GM12878 (cell line): ENCODE measurements around the gene SHB.

Experiments used
- MEF2A ChIP-seq: IDR thresholded peaks from 2 replicates; pipeline ENCODE4 v1.6.1; 2011; ENCODE audit warnings: low read depth, mild to moderate bottlenecking, low read length, moderate library complexity; ENCODE audit not compliant: insufficient read depth
- TF ChIP-seq, protein P1 (sequence below): IDR thresholded peaks from 2 replicates; pipeline ENCODE4 v1.6.1; 2012; ENCODE audit warnings: low read depth, low read length, improper control_type of control experiment
- TF ChIP-seq, protein P2 (sequence below), 3 experiments: IDR thresholded peaks in 2 of 3; conservative IDR thresholded peaks in 1 of 3; 2 replicates each; pipeline ENCODE4 v1.5.1; 2011; ENCODE audit warnings: low read depth in 3 of 3, low read length in 3 of 3, mild to moderate bottlenecking in 3 of 3, control low read depth in 2 of 3, moderate library complexity in 2 of 3, inconsistent platforms in 1 of 3, mixed read lengths in 1 of 3; ENCODE audit not compliant: control insufficient read depth in 2 of 3, insufficient read depth in 1 of 3; ENCODE audit errors: extremely low read depth in 1 of 3

DNA sequence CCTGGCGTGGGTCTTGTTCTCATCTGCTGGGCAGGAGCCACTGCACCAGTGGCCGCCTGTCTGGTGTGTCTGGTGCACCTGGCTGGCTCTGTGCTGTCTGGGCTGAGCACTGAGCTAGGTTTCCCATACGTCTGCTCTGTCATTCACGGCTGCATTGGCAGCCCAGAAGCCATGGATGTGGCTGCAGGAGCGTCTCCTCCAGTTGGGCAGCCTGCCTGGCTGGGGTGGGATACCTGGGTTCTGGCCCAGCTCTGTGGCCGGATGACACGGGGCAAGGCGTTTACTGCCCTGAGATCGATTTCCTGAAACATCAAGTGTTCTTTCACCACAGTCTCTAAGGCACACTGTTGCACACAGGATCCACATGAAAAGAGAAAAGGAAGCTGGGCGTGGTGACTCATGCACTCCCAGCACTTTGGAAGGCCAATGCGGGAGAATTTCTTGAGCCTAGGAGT, 139.6 kb downstream of the SHB start:
- no peak for TF ChIP-seq MEF2A
- TF ChIP-seq, protein P1, sequence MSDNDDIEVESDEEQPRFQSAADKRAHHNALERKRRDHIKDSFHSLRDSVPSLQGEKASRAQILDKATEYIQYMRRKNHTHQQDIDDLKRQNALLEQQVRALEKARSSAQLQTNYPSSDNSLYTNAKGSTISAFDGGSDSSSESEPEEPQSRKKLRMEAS, result no peak
- TF ChIP-seq, protein P2, sequence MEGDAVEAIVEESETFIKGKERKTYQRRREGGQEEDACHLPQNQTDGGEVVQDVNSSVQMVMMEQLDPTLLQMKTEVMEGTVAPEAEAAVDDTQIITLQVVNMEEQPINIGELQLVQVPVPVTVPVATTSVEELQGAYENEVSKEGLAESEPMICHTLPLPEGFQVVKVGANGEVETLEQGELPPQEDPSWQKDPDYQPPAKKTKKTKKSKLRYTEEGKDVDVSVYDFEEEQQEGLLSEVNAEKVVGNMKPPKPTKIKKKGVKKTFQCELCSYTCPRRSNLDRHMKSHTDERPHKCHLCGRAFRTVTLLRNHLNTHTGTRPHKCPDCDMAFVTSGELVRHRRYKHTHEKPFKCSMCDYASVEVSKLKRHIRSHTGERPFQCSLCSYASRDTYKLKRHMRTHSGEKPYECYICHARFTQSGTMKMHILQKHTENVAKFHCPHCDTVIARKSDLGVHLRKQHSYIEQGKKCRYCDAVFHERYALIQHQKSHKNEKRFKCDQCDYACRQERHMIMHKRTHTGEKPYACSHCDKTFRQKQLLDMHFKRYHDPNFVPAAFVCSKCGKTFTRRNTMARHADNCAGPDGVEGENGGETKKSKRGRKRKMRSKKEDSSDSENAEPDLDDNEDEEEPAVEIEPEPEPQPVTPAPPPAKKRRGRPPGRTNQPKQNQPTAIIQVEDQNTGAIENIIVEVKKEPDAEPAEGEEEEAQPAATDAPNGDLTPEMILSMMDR (IDR thresholded peaks at IDR 0.05 in 2 of 3, conservative IDR thresholded peaks at IDR 0.05 in 1 of 3; ENCODE audit: control insufficient read depth in 2 of 3, extremely low read depth in 1 of 3, insufficient read depth in 1 of 3, low read depth in 3 of 3, low read length in 3 of 3), result no peak
